Middle frontal gyrus (tissue), 1 donor: ENCODE measurements around the gene RCHY1.
"Not testable (repeated sequence)": the region's sequence is repeated elsewhere in the genome, so short reads cannot be mapped to it uniquely, and the experiment has no call there.

Experiments
- DNase-seq: peaks from one replicate; pipeline ENCODE4 v3.0.0-alpha.2; 2015; ENCODE audit warnings: low spot score; ENCODE audit errors: extremely low spot score

The RCHY1 gene

DNA sequence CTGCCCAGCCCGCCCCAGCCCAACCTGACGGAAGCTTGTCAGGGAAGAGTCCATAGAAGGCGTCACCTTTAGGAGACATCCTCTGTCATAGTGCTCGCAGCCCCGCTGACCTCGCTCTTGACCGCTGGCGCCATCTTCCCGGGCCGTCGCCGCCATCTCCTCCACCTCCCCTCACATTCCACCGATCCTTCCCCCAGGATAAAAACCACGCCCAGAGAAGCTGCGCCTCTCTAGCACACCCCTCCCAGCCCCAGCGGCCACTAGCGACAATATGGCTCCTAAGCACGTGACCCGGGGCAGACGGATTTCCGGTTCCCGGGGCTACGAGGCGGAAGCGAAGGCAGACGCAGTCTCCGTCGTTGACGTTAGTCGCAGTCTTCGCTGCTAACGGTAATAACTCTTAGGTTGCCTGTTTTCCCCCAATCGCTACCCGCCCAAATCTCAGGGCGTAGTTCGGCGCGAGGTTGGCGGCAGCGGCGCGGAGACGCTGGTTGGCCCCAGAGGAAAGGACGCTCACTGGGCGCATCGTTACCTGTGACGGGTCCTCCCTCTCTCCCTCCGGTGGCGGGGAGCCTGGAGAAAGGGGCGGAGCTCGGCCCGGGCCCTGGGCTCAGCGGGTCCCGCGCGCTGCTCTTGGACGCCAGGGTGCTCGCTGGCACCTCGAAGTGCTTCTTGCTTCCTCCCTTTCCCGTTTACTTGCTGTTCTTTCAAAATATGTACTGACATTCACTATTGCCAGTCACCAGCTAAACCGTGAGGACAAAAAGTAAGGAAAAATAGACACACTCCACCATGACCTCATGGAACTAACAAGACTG, at the start of gene RCHY1, which contains the start of gene THAP6:
RCHY1 (minus strand) TSS at position 273 of the 818 bp plus-strand sequence; CDS start at position 156, 117 bp downstream.
THAP6 (plus strand) TSS at position 343 of the 818 bp plus-strand sequence. CDS start 980 bp downstream, outside the sequence.
- DNase-seq = peak; percentile 95

DNA sequence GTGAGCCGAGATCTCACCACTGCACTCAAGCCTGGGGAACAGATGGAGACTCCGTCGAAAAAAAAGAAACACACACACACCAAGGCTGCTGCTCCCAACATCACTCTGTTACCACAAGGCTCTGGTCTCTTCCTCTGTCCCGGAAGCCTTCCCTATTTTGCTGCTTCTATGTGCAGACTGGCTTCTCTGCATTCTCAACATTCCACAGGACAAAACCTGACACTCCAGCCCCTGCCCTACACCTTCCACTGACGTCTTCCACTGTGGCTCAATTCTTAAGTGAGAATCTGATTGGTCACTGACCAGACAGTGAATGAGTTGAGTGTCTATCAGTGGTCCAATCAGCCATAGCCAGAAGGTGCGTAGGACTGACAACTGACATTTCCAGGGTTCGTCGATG, 47.6 kb upstream of the RCHY1 start:
- DNase-seq = no peak

DNA sequence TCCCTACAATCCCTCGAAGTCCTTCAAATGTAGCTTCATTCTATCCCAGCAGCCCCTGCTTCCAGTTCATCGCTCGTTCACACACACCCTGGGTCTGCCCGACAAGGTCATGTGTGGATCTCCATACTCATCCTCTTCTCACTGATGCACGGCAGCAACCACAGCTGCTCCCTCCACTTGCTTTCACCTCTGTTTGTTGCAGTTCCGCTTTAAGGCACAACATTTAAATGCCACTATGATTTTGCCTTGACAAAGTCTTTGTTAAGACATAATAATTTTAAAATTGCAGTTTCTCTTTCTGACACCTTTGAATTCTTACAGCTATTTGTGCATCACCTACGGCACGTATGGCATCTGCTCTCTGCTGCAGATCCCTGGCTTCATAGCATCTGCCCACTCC, 43.5 kb upstream of the RCHY1 start:
- no peak for DNase-seq

DNA sequence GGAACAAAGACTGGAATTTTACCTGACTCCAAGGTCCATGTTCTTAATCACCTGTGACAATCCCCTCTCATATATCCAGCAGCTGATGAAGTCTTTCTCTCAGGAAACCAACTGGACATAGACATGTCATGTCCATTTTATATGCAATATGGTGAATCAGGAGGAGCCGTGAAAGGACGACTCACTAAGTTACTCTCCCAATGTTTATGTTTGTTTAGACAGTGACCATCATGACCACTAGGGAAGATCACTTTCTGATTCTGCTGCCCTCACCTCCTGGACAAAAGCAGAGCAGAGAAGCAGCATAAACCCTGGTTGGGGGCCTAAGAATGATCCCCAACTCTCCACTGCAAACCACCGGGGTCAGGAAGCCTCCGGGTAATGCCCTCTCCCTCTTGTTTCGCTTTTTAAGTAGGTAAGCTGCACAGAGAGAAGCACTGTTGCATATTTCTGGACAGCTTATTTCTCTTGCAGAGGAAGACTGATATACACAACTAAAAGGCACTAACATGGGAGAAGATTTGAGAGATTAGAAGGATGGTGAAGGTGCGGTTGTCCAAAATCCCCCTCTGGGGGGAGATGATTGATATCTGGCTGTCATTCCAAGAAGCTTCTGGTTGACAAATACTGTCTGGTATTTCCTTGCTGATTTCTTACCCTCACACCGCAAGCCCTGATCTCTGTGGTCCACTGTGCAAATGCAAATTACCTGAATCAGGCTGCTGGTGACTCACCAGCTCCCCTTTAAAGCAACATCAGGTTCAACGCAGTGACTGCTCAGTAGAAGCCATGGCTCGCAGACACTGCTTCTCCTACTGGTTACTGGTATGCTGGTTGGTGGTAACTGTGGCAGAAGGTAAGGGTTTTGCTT, 41.3 kb upstream of the RCHY1 start, which contains the start of gene ODAPH:
ODAPH (plus strand) TSS at position 773 of the 871 bp plus-strand sequence; CDS start at position 790, 17 bp downstream.
- no peak for DNase-seq

DNA sequence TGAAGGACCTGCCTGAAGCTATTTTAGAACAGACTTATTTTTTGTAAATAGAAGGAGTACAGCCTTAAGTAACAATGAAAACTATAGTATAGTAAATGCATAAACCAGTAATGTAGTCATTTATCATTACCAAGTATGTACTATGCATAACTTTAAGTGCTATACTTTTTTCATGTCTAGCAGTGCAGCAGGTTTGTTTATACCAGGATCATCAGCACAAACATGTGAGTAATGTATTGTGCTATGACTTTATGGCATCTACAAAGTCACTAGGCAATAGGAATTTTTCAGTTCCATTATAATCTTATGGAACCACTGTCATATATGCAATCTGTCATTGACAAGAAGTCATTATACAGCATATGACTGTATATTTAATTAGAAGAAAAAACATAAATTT, 38.2 kb upstream of the RCHY1 start:
- DNase-seq = no peak

DNA sequence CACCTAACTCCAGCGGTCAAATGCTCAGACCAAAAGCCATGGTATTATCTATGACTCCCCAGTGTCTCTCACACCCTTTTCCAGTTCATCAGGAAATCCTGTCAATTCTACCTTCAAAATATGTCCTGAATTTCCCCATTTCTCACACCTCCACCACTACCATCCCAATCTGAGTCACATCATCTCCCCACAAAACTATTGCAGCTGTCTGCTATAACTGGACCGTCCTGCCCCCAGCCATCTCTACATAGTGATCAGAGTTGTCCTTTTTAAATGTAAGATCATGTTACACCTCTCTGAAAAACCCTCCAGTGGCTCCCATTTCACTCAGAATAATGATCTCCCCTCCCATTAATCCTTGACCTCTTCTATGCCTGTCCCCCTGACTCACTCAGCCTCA, 34.8 kb upstream of the RCHY1 start:
- DNase-seq = no peak

DNA sequence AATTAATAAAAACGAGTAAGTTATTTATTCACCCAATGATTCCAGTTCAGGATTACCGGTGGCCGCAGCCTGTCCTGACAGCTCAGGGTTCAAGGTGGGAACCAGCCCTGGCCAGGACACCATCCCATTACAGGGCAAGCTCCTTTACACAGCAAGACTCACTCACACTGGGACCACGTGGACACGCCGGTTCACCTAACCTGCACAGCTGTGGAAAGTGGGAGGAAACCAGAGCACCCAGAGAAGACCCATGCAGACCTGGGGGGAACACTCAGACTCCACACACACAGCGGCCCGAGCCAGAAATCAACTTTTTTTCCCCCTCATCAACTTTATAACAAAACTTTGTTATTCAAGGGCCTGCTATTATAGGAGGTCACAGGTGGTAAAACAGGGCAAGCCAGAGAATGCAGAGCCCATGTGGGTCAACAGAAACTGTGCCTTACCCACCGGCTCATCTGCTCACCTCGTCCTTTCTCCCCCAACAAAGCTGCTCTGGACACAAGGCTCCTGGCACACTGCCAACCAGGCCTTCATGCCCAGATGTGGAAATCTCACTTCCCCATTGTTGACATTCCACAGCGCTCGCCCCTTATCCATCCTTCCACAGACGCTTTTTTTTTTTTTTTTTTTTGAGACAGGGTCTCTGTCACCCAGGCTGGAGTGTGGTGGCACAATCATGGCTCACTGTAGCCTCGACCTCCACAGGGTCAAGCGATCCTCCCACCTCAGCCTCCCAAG, 33.6 kb upstream of the RCHY1 start:
- DNase-seq = no peak

DNA sequence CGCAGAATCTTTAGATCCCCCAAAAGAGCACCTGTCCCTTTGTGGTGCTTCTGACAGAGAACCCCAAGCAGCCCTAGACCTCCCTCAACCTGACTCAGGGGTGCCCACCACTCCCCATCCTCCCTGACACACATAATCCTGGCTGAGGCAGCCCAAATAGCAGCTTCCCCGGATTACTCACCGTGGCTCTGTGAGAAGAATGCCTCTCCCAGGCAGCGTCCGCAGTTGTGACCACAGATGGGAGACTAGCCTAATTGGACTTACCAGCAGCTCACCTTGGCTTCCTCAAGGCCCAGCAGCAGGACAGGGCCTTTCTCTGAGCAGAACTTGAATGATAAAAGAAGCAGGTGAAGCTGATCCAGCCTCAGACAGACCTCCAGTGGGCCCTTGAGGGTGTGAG, 31.3 kb upstream of the RCHY1 start:
- DNase-seq = no peak

DNA sequence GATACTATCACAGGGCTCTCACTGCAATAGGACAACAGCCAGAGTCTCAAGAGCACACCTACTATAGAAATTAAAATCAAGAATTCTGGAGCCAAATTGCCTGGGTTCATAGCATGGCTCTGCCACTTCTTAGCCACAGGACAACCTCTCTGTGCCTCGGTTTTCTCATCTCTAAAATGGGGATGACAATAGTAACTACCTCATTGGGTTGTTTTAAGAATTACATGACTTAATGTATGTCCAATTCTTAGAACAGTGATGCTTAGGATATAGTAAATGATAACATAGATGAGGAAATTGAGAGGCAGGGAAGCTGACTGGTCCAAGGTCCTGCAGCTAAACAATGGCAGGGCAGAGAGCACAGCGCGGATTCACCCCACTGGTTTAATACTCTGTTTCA, 30.7 kb upstream of the RCHY1 start:
- DNase-seq = no peak

DNA sequence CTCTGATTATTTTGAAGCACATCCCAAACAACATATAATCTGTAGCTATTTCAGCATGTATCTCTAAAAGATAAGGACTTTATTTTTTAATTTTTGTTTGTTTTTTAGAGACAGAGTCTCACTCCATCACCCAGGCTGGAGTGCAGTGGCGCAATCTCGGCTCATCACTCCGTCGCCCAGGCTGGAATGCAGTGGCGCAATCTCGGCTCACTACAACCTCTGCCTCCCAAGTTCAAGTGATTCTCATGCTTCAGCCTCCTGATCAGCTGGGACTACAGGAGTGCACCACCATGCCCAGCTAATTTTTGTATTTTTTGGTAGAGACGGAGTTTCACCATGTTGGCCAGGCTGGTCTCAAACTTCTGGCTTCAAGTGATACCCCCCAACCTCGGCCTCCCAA, 30.0 kb upstream of the RCHY1 start:
- DNase-seq = not testable (repeated sequence)

DNA sequence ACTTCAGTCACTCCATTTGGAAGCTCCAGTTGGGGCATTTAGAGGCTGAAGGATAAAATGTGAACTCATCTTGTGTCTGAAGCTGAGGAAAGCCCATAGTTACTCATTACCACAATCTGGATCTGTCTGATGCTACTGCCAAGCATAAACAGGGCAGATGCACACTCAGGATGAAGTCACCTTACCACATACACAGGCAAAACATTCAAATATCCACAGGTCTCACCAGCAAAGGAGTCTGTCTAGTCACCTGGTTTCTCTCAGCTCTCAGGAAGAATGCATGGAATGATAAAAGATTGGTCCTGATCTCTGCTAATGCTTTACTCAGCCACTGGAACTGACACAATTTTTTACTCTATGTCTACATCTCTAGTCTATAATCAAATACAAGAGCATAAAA, 28.6 kb upstream of the RCHY1 start:
- no peak for DNase-seq

DNA sequence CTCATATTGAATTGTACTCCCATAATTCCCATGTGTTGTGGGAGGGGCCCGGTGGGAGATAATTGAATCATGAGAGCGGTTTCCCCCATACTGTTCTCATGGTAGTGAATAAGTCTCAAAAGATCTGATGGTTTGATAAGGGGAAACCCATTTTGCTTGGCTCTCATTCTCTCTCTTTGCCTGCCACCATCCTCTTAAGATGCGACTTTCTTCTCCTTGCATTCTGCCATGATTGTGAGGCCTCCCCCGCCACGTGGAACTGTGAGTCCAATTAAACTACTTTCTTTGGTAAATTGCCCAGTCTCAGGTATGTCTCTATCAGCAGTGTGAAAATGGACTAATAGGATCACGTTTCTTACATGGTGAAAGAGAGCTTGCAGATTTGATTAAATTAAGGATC, 23.1 kb upstream of the RCHY1 start:
- not testable (repeated sequence) for DNase-seq

DNA sequence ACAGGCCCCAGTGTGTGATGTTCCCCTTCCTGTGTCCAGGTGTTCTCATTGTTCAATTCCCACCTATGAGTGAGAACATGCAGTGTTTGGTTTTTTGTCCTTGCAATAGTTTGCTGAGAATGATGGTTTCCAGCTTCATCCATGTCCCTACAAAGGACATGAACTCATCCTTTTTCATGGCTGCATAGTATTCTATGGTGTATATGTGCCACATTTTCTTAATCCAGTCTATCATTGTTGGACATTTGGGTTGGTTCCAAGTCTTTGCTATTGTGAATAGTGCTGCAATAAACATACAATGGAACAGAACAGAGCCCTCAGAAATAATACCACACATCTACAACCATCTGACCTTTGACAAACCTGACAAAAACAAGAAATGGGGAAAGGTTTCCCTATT, 19.7 kb upstream of the RCHY1 start:
- DNase-seq = not testable (repeated sequence)

DNA sequence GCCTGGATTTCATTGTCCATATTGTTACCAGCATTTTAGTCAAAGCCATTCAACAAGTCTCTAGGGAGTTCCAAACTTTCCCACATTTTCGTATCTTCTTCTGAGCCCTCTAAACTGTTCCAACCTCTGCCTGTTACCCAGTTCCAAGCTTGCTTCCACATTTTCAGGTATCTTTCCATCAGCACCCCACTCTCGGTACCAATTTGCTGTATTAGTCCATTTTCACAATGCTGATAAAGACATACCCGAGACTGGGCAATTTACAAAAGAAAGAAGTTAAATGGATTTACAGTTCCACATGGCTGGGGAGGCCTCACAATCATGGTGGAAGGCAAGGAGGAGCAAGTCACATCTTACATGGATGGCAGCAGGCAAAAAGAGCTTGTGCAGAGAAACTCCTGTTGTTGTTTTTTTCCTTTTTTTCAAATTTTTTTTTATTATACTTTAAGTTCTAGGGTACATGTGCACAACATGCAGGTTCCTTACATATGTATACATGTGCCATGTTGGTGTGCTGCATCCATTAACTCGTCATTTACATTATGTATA, 19.2 kb upstream of the RCHY1 start:
- DNase-seq = not testable (repeated sequence)

DNA sequence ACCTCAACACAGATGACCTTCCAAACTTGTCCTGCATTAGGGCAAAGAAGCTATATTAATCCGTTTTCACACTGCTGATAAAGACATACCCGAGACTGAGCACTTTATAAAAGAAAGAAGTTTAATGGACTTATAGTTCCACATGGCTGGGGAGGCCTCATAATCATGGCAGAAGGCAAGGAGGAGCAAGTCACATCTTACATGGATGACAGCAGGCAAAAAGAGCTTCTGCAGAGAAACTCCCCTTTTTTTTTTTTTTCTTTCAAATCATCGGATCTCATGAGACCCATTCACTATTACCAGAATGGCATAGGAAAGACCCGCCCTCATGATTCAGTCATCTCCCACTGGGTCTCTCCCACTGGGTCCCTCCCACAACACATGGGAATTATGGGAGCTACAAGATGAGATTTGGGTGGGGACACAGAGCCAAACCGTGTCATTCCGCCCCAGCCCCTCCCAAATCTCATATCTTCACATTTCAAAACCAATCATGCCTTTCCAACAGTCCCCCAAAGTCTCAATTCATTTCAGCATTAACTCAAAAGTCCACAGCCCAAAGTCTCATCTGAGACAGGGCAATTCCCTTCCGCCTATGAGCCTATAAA, 17.4 kb upstream of the RCHY1 start:
- DNase-seq = not testable (repeated sequence)

DNA sequence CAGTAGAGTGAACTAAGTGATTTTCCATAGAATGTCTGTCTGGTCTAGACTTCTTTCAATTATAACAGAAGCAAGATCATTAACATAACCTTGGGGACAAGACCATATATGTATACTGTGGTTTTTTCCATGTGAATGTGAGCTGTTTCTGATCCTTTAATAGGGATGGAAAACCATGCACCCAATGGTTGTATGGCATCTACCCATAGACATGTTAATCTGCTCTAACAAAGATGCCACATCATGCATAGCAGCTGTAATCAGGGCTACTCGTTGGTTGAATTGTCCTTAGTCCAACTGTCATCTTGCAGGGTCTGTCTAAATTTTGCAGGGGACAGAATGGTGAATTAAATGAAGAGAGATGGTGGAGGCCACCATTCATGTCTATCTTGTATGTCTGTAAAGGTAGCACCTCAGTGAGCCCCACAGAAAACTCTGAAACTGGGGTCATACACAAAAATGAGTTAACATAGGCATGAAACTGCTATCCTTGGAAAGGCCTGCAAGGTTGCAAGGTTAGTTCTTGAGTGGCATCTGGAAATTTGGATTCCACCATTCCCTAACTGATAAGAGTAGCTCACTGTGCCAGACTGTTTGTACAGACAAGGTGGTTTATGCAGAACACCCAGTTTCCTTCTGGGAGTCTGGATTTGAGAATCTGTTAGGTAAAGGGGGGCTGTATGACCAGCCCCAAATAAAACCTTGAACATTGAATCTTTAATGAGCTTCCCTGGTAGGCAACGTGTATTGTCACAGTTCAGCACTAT, 16.5 kb upstream of the RCHY1 start:
- no peak for DNase-seq

DNA sequence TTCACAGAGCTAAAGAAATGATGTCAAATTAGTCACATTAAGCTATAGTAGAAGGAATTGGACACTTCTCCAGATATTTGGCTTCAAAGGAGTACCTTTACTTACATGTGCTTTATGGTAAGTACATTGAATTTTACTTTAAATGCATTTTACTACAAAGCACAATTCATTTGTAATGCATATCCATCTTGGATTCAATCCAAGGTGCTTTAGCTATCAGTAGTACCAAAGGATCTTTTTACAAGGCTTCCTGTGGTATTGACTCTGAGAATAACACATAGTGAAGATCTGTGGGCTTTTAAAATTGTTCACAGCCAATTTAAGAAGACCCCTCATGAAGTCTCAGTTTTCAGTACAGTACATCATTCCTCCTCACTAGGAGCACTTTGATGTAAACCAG, 13.3 kb upstream of the RCHY1 start:
- no peak for DNase-seq

DNA sequence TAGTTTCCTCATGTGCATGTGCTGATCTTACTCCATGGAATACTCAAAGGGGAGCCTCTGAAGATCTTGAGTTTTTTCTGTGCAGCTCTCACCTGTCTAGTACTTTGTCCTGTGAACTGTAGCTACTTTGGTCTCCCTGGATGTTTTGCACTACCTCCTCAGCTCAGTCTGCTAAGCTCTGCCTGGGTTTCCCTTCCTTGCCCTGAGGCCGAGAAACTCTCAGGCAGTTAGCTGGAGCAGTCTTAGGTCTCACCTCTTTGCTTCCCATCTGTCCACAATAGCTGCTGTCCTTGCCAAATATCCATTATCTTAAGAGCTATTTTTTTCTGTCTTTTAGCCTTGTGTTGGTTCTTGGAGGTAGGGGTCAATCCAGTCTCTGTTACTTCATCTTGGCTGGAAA, 11.7 kb upstream of the RCHY1 start:
- DNase-seq = no peak

DNA sequence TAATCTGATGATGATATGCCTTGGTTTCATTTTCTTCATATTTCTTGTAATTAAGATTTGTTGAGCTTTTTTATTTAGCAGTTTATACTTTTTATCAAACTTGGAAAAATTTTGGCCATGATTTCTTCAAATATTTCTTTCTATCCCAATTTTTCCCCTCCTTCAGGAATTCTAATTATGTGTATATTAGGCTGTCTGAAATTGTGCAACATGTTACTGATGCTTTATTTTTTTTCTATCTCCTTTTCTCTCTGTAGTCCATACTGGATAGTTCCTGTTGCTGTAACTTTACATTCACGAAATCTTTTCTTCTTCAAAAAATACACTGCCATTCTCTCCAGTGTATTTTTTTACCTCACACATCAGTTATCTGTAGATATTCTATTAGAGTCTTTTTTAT, 10.9 kb upstream of the RCHY1 start:
- DNase-seq = no peak

DNA sequence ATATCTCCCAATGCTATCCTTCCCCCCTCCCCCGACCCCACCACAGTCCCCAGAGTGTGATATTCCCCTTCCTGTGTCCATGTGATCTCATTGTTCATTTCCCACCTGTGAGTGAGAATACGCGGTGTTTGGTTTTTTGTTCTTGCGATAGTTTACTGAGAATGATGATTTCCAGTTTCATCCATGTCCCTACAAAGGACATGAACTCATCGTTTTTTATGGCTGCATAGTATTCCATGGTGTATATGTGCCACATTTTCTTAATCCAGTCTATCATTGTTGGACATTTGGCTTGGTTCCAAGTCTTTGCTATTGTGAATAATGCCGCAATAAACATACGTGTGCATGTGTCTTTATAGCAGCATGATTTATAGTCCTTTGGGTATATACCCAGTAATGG, 5.2 kb upstream of the RCHY1 start:
- not testable (repeated sequence) for DNase-seq
